Sigmoid colon (tissue), 3 donors: ENCODE results near the gene MAST2.

ENCODE experiments used
- POLR2A ChIP-seq, 2 donors: fragments of 450-650 bp; IDR thresholded peaks; one replicate each; pipeline ENCODE4 v1.6.1; 2016; ENCODE audit warnings: antibody characterized with exemption in 2 of 2, mild to moderate bottlenecking in 2 of 2, moderate library complexity in 2 of 2
- TF ChIP-seq, protein P1 (sequence below), 4 experiments: fragments of 450-650 bp in 3 of 4; fragments of 200-600 bp in 1 of 4; IDR thresholded peaks; one replicate each; pipeline ENCODE4 v1.5.1; 2016 to 2019; ENCODE audit warnings: antibody characterized with exemption in 4 of 4, mild to moderate bottlenecking in 3 of 4, moderate library complexity in 2 of 4

DNA sequence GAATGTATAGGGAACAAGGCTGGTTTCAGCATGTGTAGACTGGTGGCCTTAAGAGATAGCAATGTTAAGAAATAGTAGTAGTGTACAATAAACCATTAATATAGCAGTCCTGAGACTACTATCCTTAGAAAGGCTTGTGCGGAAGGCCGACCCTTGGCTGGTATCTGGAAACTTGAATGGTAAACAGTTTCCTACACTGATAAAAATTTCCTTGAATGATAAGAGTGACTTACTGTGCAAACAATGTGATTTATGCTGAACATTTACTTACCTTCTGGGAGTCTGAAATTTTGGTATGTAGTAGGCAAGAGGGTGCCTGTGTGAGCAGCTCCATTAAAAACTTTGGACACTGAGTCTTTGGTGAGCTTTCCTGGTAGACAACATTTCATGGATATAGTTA is 44.7 kb downstream of the MAST2 start:
- TF ChIP-seq POLR2A (IDR thresholded peaks at IDR 0.05), result no peak
- TF ChIP-seq, protein P1, sequence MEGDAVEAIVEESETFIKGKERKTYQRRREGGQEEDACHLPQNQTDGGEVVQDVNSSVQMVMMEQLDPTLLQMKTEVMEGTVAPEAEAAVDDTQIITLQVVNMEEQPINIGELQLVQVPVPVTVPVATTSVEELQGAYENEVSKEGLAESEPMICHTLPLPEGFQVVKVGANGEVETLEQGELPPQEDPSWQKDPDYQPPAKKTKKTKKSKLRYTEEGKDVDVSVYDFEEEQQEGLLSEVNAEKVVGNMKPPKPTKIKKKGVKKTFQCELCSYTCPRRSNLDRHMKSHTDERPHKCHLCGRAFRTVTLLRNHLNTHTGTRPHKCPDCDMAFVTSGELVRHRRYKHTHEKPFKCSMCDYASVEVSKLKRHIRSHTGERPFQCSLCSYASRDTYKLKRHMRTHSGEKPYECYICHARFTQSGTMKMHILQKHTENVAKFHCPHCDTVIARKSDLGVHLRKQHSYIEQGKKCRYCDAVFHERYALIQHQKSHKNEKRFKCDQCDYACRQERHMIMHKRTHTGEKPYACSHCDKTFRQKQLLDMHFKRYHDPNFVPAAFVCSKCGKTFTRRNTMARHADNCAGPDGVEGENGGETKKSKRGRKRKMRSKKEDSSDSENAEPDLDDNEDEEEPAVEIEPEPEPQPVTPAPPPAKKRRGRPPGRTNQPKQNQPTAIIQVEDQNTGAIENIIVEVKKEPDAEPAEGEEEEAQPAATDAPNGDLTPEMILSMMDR (IDR thresholded peaks at IDR 0.05), result no peak
